Activated CD4-positive, alpha-beta T cell treated with anti-CD3 and anti-CD28 coated beads, Interleukin-2, amount 50 U/mL, for 16 hours (primary cell): ENCODE results near the gene DMKN.
A peak's percentile ranks its signal among the peaks of the same experiment; 100 is the strongest.

Source experiments
- DNase-seq: peaks from one replicate; pipeline ENCODE4 v3.0.0-alpha.2; 2020

Gene DMKN, protein sequence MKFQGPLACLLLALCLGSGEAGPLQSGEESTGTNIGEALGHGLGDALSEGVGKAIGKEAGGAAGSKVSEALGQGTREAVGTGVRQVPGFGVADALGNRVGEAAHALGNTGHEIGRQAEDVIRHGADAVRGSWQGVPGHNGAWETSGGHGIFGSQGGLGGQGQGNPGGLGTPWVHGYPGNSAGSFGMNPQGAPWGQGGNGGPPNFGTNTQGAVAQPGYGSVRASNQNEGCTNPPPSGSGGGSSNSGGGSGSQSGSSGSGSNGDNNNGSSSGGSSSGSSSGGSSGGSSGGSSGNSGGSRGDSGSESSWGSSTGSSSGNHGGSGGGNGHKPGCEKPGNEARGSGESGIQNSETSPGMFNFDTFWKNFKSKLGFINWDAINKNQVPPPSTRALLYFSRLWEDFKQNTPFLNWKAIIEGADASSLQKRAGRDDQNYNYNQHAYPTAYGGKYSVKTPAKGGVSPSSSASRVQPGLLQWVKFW

DNA sequence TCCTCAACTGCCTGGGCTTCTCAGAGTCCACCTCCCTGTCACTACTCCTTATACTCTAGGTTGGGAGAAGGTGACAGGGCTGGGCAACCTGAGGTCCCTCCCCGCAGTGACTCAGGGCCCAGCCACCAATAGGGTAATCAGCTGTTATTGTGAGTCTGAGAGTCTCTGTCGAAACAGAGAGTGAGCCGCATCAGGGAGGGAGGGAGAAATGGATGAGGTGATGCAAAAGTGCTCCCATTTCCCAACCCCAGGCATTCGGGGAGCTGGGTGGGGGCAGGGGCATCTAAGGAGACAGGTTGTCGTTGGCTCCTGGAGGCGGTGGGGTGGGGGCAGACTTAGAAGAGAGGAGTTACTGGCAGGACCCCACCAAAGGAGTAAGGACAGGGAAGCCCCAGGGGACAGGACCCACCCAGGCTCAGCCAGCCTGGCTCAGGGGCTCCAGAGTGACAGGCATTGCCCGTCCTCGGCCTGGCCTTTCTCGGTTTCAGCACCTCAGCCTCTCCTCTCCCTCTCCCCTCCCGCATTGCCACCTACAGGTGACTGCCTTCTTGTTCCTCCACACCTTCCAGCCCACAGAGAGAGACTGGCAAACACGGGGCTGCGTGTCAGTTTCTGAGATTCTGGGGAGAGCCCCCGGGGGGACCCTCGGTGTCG lies at the start of gene DMKN:
Gene DMKN (minus strand): TSS at position 22 of the 654 bp plus-strand sequence. CDS start 174 bp downstream, outside the sequence.
- no peak for DNase-seq

DNA sequence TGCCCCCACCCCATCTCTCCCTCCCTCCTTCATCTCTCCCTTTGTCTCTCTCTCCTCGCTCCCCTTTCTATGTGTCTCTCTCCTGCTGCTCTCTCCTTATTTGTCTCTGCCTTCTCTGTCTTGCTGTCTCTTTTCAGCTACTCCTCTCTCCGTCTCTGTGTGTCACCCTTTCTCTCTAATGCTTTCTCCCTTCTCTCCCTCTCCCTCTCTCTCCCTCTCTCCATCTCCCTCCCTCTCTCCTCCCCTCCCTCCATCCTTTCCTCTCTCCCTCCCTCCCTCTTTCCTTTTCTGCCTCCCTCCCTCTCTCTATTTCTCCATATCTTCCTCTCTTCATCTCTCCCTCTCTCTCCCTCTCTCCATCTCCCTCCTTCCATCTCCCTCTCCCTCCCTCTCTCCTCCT lies 49.3 kb upstream of the DMKN start:
- DNase-seq: no peak

DNA sequence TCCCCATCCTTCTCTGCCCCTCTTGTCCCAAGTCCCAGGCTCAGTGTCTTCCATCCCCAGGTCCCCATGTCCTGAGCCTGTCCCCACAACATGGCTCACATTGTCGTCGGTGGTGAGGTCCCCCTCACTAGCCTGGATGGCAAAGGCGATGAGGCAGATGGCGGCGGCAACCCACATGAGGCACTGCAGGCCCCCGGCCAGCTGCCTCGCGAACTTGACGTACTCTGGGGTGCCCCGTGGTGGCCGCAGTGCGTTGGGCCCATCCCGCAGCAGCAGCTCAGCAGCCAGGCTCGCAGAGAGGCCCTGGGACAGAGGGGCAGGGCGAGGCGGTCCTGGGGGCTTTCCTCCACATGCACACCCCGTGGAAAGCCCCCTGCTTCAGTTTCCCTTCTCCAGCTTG lies 48.9 kb upstream of the DMKN start:
- DNase-seq: no peak

DNA sequence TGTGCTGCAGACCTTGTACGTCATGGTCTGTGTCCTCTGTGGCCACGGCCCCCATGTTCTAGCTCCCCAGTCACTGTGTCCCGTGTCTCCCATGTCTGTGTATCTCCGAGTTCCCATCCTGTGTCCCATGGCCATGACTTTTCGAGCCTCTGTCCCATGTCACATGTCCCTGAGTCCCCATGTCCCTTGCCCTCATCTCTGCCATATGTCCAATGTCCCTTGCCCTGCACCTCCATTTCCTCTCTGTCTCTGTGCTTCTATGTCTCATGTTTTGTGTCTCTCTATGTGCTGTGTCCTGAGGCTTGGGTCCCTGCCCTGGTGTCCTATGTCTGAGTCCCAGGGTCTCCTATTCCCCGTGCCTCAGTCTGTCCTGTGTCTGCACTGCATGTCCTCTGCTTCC lies 48.0 kb upstream of the DMKN start:
- no peak for DNase-seq

DNA sequence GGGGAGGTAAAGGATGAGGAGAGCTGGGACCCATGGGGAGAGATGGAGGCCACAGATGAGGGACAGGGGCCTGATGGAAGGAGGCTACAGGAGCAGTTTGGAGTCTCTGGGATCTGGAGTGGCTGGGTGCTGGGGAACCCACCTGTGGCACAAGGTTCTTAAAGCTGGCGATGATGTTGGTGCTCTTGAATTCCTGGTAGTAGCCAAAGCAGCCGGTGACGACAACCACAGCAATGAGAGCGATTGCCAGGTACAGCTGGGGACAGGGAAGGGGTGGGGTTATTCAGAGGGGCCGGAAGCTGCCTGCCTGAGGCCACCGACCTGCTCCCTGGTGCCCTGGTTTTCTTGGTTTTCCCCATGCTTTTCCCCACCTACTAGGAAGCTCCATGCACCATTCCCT lies 47.2 kb upstream of the DMKN start:
- DNase-seq: no peak

DNA sequence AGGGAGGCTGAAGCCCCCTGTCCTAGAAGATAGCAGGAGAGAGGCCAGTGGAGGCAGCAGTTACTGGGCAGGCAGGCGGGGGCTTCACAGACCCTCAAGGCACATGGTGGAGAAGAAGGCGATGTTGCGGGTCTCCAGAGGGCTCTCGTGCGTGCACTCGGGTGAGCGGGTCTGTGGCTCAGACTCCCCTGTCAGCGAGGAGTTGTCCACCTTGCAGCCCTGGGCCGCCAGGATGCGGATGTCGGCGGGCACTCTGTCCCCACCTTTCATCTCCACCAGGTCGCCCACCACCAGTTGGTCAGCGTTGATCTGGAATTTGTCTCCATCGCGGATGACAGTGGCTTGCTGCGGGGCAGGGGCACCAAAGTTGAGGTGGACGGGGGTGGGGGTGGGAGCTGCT lies 46.8 kb upstream of the DMKN start:
- no peak for DNase-seq

DNA sequence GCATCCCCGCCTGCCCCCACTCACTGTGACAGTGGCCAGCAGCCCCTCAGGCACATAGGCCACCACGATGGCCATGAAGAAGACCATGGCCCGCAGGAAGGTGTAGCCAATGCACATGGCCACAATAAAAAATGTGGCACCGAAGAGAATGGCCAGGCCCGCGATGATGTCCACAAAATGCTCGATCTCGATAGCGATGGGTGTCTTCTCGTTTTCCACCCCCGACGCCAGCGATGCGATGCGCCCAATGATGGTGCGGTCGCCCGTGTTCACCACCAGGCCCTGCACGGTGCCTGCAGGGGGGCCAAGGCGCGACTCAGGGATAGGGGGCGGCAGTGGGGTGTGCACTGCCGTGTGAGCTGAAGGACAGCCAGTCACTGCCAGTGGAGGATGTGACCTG lies 46.3 kb upstream of the DMKN start:
- DNase-seq: no peak

DNA sequence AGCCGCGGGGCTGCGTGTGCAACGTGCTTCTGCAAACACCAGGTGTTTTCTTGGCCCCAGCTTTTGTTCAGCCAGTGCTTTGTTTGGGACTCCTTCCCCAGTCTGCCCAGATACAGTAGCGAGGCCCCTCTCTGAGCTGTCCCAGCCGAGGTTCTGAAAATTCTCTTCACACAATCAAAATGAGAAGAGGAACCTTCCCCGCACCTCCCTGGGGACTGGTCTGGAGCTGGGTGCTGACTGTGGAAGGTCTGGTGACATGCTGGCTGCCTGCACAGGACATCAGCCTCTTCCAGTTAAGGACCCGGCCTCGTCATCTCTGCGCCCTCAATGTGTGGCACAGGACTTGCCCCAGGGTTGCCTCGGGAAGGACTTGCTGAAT lies 45.8 kb upstream of the DMKN start:
- no peak for DNase-seq

DNA sequence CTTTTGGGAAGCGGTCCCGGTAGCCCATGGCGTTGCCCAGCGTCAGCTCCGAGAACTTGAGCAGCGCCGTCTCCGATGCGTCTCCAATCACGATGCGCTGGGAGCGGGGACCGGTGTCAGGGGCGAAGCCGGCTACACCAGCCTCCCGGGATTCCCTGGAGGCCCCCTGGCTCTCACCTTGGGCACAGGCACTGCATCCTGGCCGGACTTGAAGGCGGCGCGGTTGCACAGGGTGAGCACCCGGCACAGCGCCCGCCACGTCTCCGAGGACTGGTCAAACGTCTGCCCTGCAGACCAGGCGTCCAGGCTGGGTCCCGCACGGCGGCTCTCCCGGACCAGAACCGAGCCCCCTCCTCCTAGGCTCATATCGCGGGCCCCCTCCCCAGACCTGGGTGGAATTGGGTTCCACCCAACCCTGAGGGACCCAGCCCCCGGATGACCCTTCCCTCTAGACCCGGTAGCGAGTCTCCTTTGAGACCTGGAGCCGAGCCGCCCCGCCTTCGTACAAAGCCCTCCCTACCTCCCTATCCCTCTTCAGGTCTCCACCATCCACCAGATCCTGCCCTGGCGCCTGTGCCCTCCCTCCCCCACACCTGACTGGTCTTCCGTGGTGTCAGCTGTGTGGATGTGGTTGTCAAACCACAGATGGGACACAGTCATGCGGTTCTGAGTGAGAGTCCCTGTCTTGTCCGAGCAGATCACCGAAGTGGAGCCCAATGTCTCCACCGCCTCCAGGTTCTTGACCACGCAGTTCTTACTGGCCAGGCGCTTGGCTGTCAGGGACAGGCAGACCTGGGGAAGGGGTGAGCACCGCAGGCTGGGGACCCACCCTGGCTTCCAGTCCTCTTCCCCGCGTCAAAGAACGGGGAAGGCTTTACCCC lies 45.2 kb upstream of the DMKN start:
- DNase-seq: no peak

DNA sequence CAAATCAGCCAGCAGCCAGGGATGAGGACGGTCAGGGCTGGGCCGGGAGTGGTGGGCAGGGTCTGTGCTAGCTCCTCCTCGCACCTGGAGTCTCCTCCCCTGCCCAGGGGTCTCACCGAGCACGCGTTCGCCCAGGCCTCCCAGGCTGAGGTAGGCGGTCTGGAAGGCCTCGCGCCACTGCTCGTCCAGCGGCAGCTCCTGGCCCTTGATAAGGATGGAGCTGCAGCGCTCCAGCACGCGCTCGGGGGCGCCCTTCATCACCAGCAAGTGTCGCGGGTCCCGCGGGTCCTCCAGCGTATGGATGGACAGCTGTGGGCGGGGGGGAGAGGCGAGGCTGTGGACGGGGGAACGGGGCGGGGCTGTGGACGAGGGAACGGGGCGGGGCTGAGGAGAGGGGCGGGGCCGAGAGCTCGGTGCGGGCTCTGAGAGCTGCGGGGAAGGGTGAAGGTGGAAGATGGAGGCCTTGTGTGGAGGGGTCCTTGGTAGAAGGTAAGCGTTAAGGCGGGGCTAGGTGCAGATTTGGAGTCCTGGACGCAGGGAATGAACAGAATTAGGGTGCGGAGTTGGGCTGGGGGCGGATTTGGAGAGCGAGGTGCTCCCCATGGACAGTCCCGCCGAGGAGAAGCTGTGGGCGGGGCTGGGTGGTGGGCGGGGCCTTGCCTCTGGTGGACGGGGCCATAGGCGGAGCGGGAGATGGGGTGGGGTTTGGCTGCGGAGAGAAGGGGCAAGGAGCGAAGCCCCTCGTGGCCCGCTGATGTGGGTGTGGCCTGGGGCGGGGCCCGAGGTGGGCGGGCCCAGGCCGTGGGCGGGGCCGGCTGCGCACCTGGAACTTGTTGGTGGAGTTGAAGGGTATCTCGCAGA lies 44.3 kb upstream of the DMKN start:
- peak; percentile 37 for DNase-seq

DNA sequence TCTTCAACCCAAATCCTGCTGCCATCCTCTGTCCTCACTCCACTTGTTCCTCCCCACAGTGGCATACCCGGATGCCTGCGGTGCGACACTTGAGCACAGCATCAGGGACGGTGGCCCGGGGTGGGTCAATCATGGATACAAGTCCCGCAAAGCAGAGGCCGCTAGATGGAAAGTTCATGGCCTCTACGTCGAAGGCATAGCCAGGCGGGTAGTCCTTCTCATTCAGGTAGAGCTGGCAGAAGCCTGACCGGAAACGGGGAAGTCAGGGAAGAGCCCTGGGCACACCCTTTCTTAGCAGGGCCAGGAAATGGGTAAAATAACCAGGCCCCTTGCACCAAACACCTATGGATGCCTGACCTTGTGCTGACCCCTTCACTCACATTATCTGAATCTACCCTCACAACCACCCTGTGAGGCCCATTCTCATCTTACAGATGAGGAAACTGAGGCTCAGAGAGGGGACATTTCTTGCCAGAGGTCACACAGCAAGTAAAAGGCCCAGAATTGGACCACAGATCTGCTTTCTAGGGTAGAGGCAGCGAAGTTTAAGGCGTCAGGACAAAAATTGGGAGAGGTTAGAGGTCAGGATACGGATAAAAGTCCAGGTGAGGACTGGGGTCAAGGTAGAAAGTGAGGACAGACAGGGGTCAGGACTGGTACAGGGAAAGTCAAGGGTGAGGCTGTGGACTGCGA lies 43.5 kb upstream of the DMKN start:
- no peak for DNase-seq

DNA sequence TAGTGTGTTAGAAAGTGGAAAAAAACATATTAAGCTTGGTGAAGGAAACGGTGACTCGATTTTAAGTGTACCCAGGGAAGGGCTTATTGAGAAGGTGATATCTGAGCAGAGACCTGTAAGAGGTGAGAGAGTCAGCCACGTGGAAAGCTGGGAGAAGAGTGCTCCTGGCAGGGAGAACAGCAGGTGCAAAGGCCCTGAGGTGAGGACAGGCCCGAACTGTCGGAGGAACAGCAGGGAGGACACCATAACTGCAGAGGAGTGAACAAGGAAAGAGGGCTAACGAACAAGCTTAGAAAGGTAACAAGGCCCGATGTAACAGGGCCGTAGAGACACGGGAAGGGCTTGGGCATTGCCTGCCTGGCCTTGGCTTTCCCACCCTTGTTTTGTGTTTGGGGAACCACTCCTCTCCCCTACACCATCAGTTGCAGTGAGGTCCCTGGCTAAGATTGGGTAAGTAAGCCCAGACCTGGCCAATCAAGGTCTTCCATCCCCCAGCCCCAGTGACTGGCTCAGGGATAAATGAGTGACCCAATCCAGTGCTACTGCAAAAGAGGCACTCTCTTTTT lies 42.7 kb upstream of the DMKN start:
- no peak for DNase-seq

DNA sequence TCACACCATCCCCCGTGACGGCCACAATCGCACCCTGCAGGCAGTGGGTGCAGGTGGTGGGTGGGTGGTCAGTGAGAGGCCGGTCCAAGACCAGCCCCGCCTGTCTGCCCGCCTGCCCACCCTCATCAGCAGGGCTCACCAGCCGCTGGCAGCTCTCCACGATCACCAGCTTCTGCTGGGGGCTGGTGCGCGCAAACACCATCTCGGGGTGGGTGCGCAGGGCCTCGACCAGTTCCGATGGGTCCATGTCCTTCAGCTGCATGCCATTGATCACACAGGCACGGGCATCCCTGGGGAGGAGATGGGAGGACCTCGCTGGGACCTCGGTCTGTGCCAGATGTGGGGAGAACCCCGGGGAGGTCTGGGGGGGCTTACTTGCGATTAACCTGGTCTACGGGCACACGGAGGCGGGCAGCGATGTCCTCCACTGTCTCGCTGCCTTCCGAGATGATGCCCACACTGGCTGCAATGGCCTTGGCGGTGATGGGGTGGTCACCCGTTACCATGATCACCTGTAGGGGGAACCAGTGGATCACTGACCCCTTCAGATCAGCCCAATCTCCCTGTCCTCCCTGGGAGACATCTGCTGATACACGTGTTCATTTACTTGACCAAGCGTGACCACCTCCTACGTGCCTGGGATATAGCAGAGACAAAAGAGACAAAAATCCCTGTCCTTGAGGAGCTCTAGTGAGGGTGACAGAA lies 42.0 kb upstream of the DMKN start:
- DNase-seq: peak; percentile 20

DNA sequence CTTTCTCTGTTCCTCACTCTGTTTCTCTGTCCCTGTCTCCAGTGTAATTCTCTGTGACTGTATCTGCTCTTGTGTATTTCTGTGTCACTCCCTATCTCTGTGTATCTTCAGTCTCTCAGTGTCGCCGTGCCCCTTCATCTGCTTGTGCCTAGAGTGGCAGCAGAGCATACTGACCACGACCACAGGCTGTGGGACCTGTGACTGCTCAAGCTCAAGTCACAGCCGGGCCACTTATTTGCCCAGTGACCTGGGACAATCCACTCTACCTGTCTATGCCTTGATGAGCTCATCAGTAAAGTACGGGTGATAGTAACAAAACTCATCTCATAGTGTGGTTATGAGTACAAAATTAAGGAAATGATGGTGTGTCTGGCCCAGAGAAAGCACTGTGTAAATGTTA lies 40.6 kb upstream of the DMKN start:
- DNase-seq: no peak

DNA sequence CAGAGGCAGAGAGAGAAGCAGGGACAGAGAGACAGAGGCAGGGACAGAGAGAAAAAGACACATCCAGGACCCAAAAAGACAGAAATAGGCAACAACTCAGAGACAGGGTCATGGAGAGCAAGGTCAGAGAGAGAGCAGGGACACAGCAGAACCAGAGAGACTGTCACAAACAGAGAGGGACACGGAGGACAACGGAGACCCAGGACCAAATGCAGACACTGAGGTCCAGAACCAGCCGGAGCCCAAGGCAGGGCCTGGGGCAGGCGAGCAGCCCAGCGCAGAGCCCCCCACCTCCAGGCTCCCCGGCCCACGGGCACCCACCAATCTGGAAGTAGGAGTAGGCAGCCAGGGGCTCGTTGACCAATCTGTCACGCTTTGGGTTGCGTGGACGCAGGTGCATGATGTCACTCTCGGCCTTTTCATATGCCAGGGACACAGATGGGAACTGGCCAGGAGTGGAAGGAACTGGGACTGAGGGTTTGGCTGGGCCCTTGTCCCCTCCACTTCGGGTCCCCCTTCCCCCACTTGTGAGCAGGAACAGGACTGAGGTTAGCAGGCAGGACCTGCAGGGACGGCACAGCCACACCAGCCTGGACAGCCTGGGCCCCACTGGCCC lies 40.0 kb upstream of the DMKN start:
- DNase-seq: no peak

DNA sequence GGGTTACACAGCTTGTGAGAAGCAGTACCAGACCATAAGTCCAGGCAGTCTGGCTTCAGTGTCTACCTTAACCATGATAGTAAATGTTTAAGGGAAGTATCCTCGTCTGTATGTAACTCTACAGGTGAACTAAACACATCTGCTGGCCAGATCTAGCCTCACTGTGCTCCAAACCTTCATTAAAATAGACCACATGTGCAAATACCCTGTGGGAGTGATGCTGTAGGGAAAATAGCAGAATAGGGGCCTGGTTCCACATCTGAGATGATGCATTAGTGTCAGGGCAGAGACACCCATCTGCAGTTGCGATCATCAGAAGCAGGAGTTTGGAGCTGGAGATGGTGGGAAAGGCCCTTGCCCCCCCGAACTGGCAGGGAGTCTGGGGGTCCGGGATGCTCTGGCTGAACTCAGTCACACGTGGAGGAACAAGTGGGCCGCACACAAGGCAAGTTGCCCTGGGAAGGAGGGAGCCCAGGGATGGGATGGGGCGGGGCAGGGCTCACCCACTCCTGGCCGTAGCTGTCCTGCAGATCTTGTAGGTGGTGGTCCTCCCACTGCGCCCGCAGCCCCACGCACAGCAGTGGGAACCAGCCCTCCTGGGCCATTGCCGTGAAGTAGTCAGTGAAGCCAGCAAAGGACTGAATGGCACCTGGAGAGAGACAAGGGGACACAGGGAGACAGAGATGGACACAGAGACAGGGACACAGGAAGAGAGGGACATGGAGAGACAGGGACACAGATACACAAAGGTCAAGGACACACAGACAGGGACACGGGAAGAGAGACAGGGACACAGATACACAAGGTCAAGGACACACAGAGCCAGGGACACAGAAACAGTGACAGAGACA lies 39.3 kb upstream of the DMKN start:
- DNase-seq: no peak

DNA sequence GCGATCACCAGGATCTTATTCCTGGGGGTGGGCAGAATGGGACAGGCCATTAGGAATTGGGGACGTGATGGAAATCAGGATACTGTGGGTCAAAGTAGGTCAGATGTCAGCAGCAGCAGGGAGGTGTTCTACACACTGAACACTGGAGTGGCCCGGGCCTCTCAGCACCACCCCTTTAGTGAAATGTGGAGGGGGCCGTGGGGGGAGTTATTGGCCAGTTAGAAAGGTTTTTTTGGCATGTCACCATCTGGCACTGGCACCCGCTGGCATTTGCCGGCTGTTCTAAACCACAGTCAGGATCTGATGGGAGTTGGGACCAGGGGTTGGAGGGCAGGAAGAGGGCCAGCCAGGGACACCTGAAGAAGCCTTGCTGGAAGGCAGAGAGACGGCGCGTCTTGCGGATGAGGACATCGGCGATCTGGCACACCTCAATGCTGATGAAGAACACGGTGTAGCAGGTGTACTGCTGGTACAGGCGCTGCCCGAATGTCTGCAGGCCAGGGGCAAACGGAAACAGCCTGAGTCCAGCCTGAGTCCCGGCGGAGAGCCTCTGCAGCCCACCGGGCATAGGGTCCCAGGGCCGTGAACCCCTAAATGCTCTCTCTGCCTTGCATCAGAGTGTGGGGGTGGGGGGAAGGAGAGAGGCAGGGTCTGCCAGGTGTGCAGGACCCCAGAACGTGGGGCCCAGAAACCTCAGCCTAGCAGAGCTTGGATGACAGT lies 37.8 kb upstream of the DMKN start:
- DNase-seq: no peak

DNA sequence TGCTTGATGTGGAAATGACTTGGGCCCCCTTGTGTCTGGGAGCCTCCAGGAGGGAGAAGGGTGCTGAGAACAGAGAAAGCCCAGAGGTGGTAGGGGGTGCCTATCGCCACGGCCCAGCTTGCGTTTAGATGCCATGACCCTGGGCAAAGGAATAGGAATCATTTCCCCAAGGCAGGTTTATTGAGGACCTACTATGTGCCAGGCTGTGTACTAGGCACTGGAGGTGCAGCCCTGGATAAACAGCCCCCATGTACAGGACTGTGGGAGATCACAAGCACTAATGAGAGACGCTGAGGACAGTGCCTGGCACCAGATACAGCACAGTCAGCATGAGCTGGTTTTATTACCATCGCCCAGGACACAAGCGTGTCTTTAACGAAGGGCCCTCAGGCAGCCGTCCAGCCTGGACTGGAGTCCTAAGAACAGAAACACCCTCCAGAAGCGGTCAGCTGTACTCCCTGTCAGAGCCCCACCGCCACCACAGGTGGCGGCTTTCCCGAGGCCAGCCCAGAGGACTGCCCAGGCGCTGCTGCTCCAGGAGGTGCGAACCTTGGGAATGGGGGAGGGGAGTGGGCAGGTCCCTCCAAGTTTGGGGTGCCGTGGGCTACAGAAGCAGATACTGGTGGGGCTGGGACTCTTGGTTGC lies 36.6 kb upstream of the DMKN start:
- DNase-seq: no peak
